Thymus (tissue), 11 donors: ENCODE data around the gene TNFRSF13B. TPM values are rescaled to one million over a fixed set of nuclear protein-coding genes. Genes with fewer than 3 reads are reported as not detected.
"Not testable (repeated sequence)": the region's sequence is repeated elsewhere in the genome, so short reads cannot be mapped to it uniquely, and the experiment has no call there.

ENCODE experiments used
- DNase-seq, 9 donors: peaks; one replicate each; pipeline ENCODE4 v3.0.0-alpha.2; 2013; ENCODE audit warnings: low spot score in 9 of 9, low read depth in 6 of 9, missing footprints in 1 of 9
- H3K27ac ChIP-seq, 2 donors: one replicate each; pipeline ENCODE4 v1.5.1; 2013; ENCODE audit warnings: control low read depth in 1 of 2, low read depth in 1 of 2, low read length in 1 of 2, mild to moderate bottlenecking in 1 of 2, moderate library complexity in 1 of 2
- H3K27me3 ChIP-seq, 2 donors: one replicate each; pipeline ENCODE4 v1.5.1; 2013; ENCODE audit warnings: low read length in 1 of 2; ENCODE audit not compliant: control insufficient read depth in 2 of 2, insufficient read depth in 1 of 2
- H3K36me3 ChIP-seq, 2 donors: one replicate each; pipeline ENCODE4 v1.5.1; 2013; ENCODE audit warnings: low read length in 1 of 2, mild to moderate bottlenecking in 1 of 2, moderate library complexity in 1 of 2; ENCODE audit not compliant: control insufficient read depth in 2 of 2, insufficient read depth in 2 of 2
- H3K4me1 ChIP-seq, 2 donors: one replicate each; pipeline ENCODE4 v1.5.1; 2013; ENCODE audit warnings: low read length in 2 of 2; ENCODE audit not compliant: control insufficient read depth in 2 of 2, insufficient read depth in 2 of 2
- H3K4me3 ChIP-seq, 2 donors: one replicate each; pipeline ENCODE4 v1.5.1; 2013; ENCODE audit warnings: low read length in 2 of 2, control low read depth in 1 of 2, mild to moderate bottlenecking in 1 of 2
- H3K9me3 ChIP-seq, 2 donors: one replicate each; pipeline ENCODE4 v1.5.1; 2013; ENCODE audit warnings: low read length in 1 of 2, mild to moderate bottlenecking in 1 of 2; ENCODE audit not compliant: control insufficient read depth in 2 of 2, insufficient read depth in 1 of 2
- WGBS: extraction: QIAGEN DNeasy Blood & Tissue Kit; methylation state at CpG from one replicate; pipeline ENCODE4 v1.1.7; 2013; 5-methylcytosine and 5-hydroxymethylcytosine counted together
- polyA plus RNA-seq: library from polyadenylated mRNA; stranded (reverse); fragments of 200-250 nt; gene quantifications from one replicate; pipeline ENCODE4 v1.2.3, GENCODE V29; 2013
- total RNA-seq: library from RNA; stranded (reverse); fragments of 120-200 nt; gene quantifications from one replicate; pipeline ENCODE4 v1.2.4, GENCODE V29; 2013
- donor health status: healthy.

Gene TNFRSF13B
- total and polyA plus RNA-seq, 2 donors: 0.14 to 2.6 TPM

DNA sequence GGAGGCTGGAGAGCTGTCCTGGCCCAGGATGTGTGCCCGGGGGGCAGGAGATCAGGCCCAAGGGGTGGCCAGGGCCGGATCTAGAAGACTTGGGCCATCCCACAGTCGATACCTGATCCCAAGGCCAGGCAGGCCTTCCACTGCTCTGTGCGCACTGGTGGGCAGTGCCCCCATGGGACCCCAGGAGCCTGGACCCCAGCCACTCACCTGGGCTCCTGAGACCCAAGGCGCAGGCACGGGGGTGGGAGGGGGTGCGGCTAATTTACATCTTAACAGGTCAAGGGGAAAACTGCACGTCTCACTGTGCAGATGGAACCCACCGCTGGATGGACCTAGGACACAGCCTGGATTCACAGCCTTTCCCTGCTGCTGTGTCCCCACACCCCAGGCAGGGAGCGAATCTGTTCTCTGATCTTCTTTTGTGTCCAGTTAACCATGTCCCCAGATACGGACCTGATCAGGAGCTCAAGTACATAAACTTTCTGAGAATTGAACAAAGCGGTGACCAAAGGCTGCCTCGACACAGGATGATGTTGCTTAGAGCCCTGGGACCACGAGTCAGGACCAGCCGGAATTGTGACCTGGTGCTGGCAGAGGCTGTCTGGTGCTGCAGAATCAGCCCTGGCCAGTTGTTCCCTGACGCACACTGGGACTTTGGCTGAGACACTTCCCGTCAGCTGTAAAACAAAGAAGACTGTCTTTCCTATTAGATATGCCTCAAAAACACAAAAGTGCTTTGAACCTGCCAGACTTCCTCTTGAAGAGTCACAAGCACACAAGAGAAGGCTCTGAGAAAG is 60.6 kb downstream of the TNFRSF13B start:
- Histone ChIP-seq H3K27me3 (no peaks in the 10 kb centered on the region), H3K9me3 (no peaks in the 10 kb centered on the region), H3K4me3 (no peak overlapping the region), H3K36me3 (no peaks in the 10 kb centered on the region), H3K27ac (peak overlapping the region; percentile 14 to 36), H3K4me1 (peaks cover 10 to 53% of the 10 kb centered on the region in 2 donors)
- 82% methylated on average over 17 of the region's 17 CpGs for WGBS
- DNase-seq: peak in 8 of 9 donors; percentile 13 to 80 (median 44)

DNA sequence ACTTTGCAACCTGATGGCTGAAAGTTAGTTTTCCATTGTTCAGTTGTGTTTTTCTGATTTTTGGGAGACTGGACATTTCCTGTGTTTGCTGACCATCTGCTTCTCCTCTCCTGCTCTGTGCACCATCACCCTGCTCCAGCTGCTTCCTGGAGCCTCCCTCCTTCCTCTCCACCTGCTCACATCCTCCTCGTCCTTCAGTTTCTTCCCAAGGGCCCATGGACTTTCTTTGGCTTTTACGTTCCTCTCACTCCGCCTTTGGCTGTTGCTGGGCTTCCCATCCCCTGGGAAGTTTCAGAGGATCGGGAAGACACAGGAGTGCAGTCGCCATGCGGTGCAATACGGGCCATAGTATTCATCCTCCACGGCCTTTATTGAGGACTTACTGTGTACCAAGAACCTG is 61.6 kb downstream of the TNFRSF13B start:
- DNase-seq: no peak
- no peaks in the 10 kb centered on the region for H3K36me3 ChIP-seq
- 96% methylated on average over 8 of the region's 8 CpGs for WGBS
- no peak overlapping the region for H3K27ac ChIP-seq
- H3K4me3 ChIP-seq: no peak overlapping the region
- H3K9me3 ChIP-seq: no peaks in the 10 kb centered on the region
- H3K27me3 ChIP-seq: no peaks in the 10 kb centered on the region
- peaks cover 10 to 48% of the 10 kb centered on the region in 2 donors for H3K4me1 ChIP-seq

DNA sequence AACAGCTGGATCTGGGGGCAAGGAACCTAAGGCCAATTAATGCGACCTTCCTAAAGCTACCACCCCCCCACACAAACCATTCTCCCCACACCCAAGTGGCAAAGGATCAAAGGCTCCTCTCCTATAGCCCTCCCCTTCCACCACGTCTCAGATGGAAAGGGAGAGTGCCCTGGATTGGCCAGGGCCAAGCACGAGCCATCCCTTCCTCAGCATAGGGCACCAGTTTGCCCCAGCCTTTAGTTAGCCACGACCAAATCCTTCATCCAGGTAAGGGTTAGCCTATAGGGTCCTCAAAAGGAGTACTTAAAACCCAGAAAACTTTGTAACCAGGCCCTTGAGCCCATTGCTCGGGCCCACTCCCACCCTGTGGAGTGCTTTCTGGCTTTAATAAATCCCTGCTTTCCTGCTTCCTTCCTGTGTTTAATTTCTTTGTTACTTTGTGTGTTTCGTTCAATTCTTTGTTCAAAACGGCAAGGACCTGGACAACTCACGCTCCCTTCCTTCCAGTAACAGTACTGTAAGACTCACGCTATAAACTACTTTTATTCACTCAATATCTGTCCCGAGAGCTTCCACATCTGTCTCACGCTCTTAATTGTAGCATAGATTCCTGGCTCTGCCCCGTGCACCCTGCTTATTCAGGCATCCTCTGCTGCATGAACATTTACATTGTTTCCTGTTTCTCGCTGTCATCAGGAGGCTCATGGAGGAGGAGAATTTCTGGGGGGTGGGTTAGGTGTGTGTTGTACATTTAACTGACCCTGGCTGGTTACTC is 62.3 kb downstream of the TNFRSF13B start:
- 69% methylated on average over 13 of the region's 13 CpGs for WGBS
- no peaks in the 10 kb centered on the region for H3K9me3 ChIP-seq
- no peak overlapping the region for H3K4me3 ChIP-seq
- H3K27ac ChIP-seq: no peak overlapping the region
- no peaks in the 10 kb centered on the region for H3K27me3 ChIP-seq
- H3K36me3 ChIP-seq: no peaks in the 10 kb centered on the region
- H3K4me1 ChIP-seq: peaks cover 10 to 48% of the 10 kb centered on the region in 2 donors
- DNase-seq: no peak

DNA sequence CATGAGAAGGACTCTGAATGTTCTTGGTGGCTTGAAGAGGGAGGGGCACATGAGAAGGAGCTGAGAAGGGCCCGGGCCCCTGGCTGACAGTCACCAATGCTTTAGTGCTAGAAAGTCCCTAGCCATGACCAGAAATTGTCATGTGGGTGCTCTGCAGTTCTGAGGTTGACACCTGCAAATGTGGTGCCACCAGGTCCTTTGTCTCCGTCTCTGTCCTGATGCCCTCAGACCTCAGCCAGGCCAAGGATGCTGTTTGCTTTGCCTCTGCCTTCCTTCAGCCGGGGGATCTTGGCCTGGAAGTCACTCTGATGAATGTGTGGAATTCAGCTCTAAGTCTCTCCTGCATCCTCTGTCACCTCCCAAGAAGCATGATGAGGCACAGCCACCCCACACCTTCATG is 63.6 kb downstream of the TNFRSF13B start:
- no peaks in the 10 kb centered on the region for H3K9me3 ChIP-seq
- DNase-seq: no peak
- H3K27ac ChIP-seq: no peak overlapping the region
- H3K4me3 ChIP-seq: no peak overlapping the region
- H3K36me3 ChIP-seq: no peaks in the 10 kb centered on the region
- peaks cover 10 to 48% of the 10 kb centered on the region in 2 donors for H3K4me1 ChIP-seq
- no peaks in the 10 kb centered on the region for H3K27me3 ChIP-seq
- 93% methylated on average over 3 of the region's 3 CpGs for WGBS

DNA sequence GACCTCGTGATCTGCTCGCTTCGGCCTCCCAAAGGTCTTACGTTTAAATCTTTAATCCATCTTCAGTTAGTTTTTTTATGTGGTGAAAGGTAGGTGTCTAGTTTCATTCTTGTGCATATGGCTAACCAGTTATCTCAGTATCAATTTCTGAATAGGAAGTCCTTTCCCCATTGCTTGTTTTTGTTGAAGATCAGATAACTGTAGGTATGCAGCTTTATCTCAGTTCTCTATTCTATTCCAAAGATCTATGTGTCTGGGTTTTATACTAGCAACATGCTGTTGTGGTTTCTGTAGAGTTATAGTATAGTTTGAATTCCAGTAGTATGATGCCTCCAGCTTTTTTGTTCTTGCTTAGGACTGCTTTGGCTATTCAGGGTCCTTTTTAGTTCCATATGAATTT is 65.2 kb downstream of the TNFRSF13B start:
- Histone ChIP-seq H3K4me1 (peaks cover 6 to 38% of the 10 kb centered on the region in 2 donors), H3K27ac (no peak overlapping the region), H3K4me3 (no peak overlapping the region), H3K27me3 (no peaks in the 10 kb centered on the region), H3K9me3 (no peaks in the 10 kb centered on the region), H3K36me3 (no peaks in the 10 kb centered on the region)
- 79% methylated on average over 4 of the region's 4 CpGs for WGBS
- no peak for DNase-seq

DNA sequence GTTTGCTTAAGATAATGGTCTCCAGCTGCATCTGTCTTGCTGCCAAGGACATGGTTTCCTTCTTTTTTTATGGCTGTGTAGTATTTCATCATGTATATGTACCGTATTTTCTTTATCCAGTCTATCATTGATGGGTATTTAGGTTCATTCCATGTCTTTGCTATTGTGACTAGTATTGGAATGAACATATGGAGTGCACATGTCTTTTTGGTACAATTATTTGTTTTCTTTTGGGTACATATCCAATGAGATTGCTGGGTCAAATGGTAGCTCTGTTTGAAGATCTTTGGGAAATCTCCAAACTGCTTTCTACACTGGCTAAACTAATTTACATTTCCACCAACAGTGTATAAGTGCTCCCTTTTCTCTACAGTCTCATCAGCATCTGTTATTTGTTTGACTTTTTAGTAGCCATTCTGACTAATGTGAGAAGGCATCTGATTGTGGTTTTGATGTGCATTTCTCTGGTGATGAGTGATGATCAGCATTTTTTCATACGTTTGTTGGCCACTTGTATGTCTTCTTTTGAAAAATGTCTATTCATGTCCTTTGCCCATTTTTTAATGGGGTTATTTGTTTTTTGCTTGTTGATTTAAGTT is 66.2 kb downstream of the TNFRSF13B start:
- no peaks in the 10 kb centered on the region for H3K27me3 ChIP-seq
- no peak overlapping the region for H3K27ac ChIP-seq
- no peaks in the 10 kb centered on the region for H3K9me3 ChIP-seq
- peaks cover 0 to 28% of the 10 kb centered on the region in 2 donors for H3K4me1 ChIP-seq
- DNase-seq: no peak
- no peaks in the 10 kb centered on the region for H3K36me3 ChIP-seq
- no peak overlapping the region for H3K4me3 ChIP-seq
- WGBS: 80% methylated on average over 2 of the region's 2 CpGs

DNA sequence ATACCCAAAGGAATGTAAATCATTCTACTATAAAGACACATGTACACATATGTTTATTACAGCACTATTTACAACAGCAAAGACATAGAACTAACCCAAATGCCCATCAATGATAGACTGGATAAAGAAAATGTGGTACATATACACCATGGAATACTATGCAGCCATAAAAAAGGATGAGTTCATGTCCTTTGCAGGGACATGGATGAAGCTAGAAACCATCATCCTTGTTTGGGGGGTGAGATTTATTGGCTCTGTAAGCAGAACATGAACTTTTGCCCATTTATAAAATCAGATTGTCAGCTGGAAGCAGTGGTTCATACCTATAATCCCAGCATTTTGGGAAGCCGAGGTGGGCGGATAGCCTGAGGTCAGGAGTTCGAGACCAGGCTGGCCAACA is 68.8 kb downstream of the TNFRSF13B start:
- WGBS: 97% methylated on average over 3 of the region's 3 CpGs
- H3K36me3 ChIP-seq, H3K27me3 ChIP-seq, H3K4me1 ChIP-seq, H3K27ac ChIP-seq, H3K4me3 ChIP-seq, H3K9me3 ChIP-seq, DNase-seq: not testable (repeated sequence)

DNA sequence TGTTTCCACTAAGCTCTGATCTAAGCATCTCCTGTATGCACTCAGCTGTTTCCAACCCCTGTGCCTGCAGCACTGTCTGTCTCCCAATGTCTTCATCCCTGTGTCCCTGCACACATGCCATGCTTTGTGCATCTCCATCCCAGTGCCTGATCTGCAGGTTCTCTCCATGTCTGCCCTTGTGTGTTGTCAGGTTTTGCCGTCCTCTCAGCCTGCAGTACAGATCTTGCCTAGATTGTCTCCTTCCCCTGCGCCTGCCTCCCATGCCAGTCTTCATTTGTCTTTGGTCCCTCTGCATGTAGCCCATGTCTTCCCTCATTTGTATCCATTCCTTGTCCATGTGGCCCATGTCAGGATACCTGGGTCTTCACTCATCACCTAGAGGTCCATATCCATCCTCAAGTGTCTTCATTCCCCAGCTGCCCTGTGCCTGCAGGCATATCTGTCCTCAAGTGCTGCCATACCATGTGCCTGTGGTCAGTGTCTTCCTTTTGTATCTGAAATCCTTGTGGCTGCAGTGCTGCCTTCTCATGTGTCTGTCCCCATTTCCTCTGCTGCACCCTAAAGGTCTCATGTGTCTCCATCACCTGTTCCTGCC is 71.5 kb downstream of the TNFRSF13B start:
- no peak for DNase-seq
- Histone ChIP-seq H3K4me1 (no peaks in the 10 kb centered on the region), H3K27me3 (no peaks in the 10 kb centered on the region), H3K36me3 (no peaks in the 10 kb centered on the region), H3K27ac (no peak overlapping the region), H3K4me3 (no peak overlapping the region), H3K9me3 (no peaks in the 10 kb centered on the region)
- 92% methylated on average over 2 of the region's 2 CpGs for WGBS
